Inferior parietal cortex (tissue), 1 donor: ENCODE results near the gene PLG.
"Not testable (repeated sequence)": the region's sequence is repeated elsewhere in the genome, so short reads cannot be mapped to it uniquely, and the experiment has no call there.

ENCODE experiments used
- DNase-seq: peaks from one replicate; pipeline ENCODE4 v3.0.0-alpha.2; 2016; ENCODE audit errors: extremely low spot score

The PLG gene

GRCh38 chr6:160775792-160776580, 73.9 kb downstream of the PLG start:
- no peak for DNase-seq

DNA sequence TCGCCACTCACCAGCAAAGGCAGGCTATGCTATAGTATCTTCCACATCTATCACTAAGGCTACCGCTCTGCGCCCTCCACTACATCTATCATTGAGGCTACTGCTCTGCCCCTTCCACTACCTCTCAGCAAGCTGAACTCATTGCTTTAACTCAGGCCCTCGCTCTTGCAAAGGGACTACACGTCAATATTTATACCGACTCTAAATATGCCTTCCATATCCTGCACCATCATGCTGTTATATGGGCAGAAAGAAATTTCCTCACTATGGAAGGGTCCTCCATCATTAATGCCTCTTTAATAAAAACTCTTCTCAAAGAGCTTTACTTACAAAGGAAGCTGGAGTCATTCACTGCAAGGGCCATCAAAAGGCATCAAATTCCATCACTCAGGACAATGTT, 77.1 kb downstream of the PLG start:
- DNase-seq, result not testable (repeated sequence)

- DNase-seq, result not testable (repeated sequence)
Observed at GRCh38 chr6:160780656-160781055, 78.6 kb downstream of the PLG start.

DNA sequence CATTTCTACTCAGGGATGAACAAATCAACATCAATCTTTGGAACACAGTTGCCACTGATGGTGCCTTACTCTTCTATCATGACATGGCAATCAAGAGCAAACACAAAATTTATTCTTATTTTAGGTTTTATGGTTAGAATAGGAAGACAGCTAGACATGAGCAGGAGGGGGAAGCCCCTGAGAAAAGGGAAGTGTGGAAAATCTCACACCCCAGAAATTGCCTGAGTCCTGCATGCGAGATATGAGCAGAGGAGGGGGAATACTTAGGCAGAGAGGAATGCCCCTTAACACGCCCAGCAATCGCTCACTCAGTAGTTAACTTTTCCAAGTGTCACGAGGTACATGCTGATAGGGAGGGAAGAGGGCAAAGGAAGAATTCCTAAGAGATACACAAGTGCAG, 79.3 kb downstream of the PLG start:
- no peak for DNase-seq

DNA sequence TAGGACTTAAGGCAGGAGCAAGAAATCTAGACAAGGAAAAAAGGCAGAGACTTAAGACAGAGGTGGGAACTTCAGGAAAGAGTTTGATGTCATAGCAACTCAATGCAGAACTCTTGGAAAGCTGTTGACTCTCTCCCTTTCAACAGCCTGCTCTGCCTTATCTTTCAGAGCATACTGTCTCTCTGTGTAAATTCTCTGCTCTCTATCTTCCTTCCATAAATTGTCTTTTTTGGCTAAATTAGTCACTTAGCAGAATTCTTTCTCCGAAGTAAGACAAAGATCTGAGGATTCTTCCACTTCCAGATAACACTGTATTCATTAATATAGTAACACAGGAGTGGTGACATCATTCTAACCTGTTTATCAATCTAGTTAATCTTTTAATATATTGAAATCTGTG, 80.2 kb downstream of the PLG start:
- no peak for DNase-seq

DNA sequence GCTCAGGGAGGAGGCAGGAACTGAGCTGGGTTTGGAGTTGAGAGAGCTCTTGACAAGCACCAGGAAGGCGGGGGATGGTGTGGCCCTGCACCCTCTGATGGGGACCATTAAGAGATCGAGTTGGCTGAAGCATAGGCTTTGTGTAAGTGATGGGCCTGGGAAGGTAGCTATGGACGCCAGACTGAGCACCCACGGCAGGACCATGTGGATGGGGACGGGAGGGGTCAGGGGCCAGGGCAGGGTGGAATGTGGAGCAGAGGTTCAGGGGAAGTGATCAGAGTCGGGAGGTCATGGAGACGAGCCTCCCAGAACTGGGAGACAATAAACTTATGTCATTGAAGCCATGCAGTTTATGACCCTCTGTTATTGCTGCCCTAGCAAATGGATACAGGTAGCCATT, 81.7 kb downstream of the PLG start:
- no peak for DNase-seq

DNA sequence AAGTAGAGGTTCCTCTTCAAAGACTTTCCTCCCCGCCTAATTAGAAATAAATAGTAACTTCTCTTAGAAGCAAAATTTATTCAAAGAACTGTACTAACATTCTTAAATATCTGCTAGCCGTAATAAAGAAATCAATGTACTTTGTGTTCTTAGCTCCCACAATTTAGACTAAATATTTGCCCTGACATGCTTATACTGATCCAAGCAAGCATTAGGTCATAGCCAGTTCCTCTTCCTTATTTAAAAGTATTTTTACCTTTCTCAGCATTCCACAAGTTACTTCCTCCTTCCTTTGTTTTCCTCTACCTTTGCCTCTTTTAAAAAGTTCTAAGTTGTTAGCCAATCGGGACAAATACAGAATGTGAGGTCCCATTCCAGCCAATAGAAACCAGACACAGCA, 86.1 kb downstream of the PLG start:
- DNase-seq, result not testable (repeated sequence)

GRCh38 chr6:160788806-160789205, 86.8 kb downstream of the PLG start:
- DNase-seq, result no peak

GRCh38 chr6:160789263-160790027, 87.4 kb downstream of the PLG start:
- no peak for DNase-seq

DNA sequence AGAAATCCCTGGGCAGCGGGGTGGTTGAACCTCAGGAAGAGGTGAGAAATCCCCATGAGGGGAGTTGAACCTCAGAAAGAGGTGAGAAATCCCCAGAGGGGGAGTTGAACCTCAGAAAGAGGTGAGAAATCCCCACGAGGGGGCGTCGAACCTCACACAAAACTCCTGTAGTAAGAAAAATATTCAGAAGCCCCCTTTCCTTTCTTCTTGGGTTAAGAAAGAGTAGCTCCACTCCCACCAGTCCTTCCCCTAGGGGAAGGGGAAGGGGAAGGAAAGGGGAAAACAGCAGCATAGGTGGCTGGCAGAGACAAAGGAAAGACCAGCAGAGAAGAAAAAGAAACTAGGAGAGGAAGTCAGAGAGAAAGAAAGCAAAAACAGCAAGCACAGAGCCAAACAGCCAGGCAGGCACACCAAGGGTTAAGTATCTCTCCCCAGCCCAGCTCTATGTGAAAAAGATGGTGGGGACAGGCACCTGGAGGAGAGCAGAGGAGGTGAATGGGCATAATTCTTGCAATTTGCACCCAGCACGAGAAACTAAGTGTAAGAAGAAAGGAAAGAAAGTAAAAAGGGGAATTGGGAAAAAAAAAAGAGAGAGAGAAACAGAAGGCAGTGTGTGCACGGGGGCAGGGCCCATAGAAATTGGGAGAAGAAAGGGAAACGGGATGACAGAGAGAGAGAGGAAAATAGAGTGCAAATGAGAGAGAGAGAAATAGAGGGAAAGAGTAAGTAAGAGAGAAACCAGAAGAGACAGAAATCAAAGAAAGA, 88.2 kb downstream of the PLG start:
- DNase-seq, result no peak

DNA sequence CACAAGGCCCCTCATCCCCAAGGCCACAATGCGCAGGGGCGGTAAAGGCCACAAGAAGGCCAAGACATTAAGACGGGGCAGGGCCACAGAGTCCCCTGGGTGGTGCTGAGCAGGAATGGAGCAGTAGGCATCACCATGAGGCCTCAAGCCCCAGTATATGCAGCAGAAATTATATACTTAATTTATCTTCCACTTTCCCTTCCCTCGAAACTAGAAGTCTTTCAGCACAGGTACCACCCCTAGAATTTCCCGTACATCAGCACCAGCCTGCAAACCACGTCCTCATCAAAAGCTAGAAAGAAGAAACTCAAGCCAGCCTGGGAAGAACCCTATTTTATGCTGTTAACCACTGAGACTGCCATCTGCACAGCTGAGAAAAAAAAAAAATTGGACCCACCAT, 89.4 kb downstream of the PLG start:
- DNase-seq, result no peak

- DNase-seq, result no peak
Observed at GRCh38 chr6:160791981-160792418, 90.0 kb downstream of the PLG start.

- no peak for DNase-seq
Observed at GRCh38 chr6:160792708-160793107, 90.7 kb downstream of the PLG start.

DNA sequence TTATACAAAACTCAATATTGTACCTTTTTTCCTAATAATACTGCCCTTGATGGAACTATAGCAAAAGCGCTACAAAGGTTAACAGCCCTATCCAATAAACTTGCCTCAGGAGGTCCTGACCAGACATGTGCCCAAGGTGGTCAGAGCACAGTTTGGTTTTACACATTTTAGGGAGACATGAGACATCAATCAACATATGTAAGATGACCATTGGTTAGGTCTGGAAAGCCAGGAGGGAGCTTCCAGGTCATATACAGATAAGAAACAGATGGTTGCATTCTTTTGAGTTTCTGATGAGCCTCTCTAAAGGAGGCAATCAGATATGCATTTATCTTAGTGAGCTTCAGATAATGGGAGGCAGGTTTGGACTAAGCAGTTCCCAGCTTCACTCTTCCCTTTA, 91.6 kb downstream of the PLG start:
- DNase-seq, result no peak

DNA sequence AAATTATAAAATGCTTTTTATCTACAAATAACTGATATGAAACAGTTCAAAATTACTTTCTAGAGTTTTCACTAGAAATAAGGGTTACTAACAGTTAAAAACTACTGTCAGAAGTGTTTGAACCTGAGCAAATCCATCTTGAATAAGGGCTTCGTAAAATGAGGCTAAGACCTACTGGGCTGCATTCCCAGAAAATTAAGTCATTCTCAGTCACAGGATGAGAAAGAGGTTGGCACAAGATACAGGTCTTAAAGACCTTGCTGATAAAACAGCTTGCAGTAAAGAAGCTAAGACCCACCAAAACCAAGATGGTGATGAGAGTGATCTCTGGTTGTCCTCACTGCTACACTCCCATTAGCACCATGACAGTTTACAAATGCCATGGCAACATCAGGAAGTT, 93.7 kb downstream of the PLG start:
- no peak for DNase-seq

GRCh38 chr6:160798625-160799024, 96.6 kb downstream of the PLG start:
- DNase-seq, result no peak

GRCh38 chr6:160799801-160800506, 97.9 kb downstream of the PLG start:
- no peak for DNase-seq

DNA sequence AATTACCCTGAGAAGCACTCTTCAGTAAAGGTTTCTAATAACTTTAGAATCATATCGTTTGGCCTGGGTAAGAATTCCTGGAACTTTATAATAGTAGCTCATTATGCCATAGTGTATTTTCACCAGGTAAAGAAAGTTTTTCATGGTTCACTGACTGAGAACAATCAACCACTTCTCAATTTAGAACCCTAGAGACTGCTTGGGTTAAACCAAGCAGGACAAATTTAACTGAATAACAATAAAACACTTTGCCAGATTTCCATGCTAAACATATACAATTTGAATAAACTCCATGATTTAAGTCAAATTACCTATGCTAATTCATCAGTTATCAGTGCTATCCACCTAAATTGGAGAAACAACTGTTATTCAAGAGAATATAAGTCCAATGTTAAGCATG, 99.4 kb downstream of the PLG start:
- no peak for DNase-seq

DNA sequence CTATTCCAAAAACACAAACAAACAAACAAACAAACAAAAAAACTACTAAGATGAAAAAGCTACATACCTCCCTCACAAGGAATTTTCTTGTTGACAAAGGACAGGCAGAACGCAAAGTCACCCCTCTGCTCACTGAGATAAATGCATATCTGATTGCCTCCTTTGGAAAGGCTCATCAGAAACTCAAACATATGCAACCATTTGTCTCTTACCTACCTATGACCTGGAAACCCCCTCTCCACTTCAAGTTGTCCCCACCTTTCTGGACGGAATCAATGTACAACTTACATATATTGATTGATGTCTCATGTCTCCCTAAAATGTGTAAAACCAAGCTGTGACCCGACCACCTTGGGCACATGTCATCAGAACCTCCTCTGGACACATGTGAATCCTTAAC, 100.0 kb downstream of the PLG start:
- DNase-seq, result not testable (repeated sequence)
